Neural cell (in vitro differentiated cells): ENCODE measurements around the gene FRMD4A. TPM values are rescaled to one million over a fixed set of nuclear protein-coding genes. Genes with fewer than 3 reads are reported as not detected.

Experiments used
- H2AFZ ChIP-seq: fragments of 200-600, 300-800 bp; sonication (generic), shearing (Covaris generic); 2 replicates; pipeline ENCODE4 v1.6.0; 2014; ENCODE audit warnings: low read depth, mild to moderate bottlenecking, antibody characterized with exemption, low read length, moderate library complexity
- H3F3A ChIP-seq: fragments of 200-600 bp; shearing (Covaris generic); 2 replicates; pipeline ENCODE4 v1.6.1; 2016; ENCODE audit warnings: mild to moderate bottlenecking, moderate library complexity, mixed read lengths, antibody characterized with exemption, low read length; ENCODE audit not compliant: insufficient read depth, poor library complexity, severe bottlenecking
- H3K27ac ChIP-seq: fragments of 200-600, 300-800 bp; sonication (generic), shearing (Covaris generic); 2 replicates; pipeline ENCODE4 v1.5.1; 2014; ENCODE audit warnings: mild to moderate bottlenecking, low read length, moderate library complexity
- H3K27me3 ChIP-seq: fragments of 300-800, 200-600 bp; sonication (generic), shearing (Covaris generic); 2 replicates; pipeline ENCODE4 v1.6.0; 2014; ENCODE audit warnings: mild to moderate bottlenecking, low read depth, low read length, moderate library complexity; ENCODE audit not compliant: insufficient read depth
- H3K36me3 ChIP-seq: fragments of 300-800, 200-600 bp; sonication (generic), shearing (Covaris generic); 2 replicates; pipeline ENCODE4 v1.5.1; 2014; ENCODE audit warnings: mild to moderate bottlenecking, antibody characterized with exemption, low read length, moderate library complexity; ENCODE audit not compliant: insufficient read depth
- H3K4me2 ChIP-seq: fragments of 300-800, 200-600 bp; sonication (generic), shearing (Covaris generic); 2 replicates; pipeline ENCODE4 v1.6.0; 2014; ENCODE audit warnings: mild to moderate bottlenecking, low read length
- H3K4me3 ChIP-seq: fragments of 300-800, 200-600 bp; sonication (generic), shearing (Covaris generic); 2 replicates; pipeline ENCODE4 v1.5.1; 2014; ENCODE audit warnings: mild to moderate bottlenecking, low read length, moderate library complexity
- H3K79me2 ChIP-seq: fragments of 200-600 bp; shearing (Covaris generic); replicated peaks from 2 replicates; pipeline ENCODE4 v1.6.0; 2014; ENCODE audit warnings: mild to moderate bottlenecking, low read length, moderate library complexity; ENCODE audit not compliant: insufficient read depth
- H3K9ac ChIP-seq: fragments of 300-800, 200-600 bp; sonication (generic), shearing (Covaris generic); 2 replicates; pipeline ENCODE4 v1.6.1; 2016; ENCODE audit warnings: mild to moderate bottlenecking, low read length, mixed read lengths
- H3K9me2 ChIP-seq: fragments of 200-600 bp; shearing (Covaris generic); 2 replicates; pipeline ENCODE4 v1.6.1; 2016; ENCODE audit warnings: mild to moderate bottlenecking, low read length, mixed read lengths; ENCODE audit not compliant: insufficient read depth
- H3K9me3 ChIP-seq: fragments of 200-600, 300-800 bp; sonication (generic), shearing (Covaris generic); 2 replicates; pipeline ENCODE4 v1.6.1; 2016; ENCODE audit warnings: mild to moderate bottlenecking, mixed run types, low read length, moderate library complexity, mixed read lengths
- H4K20me1 ChIP-seq: fragments of 200-600 bp; shearing (Covaris generic); 2 replicates; pipeline ENCODE4 v1.6.1; 2016; ENCODE audit warnings: mild to moderate bottlenecking, mixed run types; ENCODE audit not compliant: insufficient read depth
- CTCF ChIP-seq: fragments of 450-650 bp; IDR thresholded peaks from 2 replicates; pipeline ENCODE4 v1.5.1; 2014; ENCODE audit warnings: antibody characterized with exemption, mild to moderate bottlenecking, moderate library complexity; ENCODE audit not compliant: poor library complexity, severe bottlenecking
- EP300 ChIP-seq: fragments of 450-650 bp; conservative IDR thresholded peaks from 2 replicates; pipeline ENCODE4 v1.6.1; 2014; ENCODE audit warnings: antibody characterized with exemption, mild to moderate bottlenecking, moderate library complexity; ENCODE audit not compliant: poor library complexity, severe bottlenecking
- EZH2 ChIP-seq: fragments of 200-600, 300-800 bp; shearing (Covaris generic), sonication (generic); IDR thresholded peaks from 2 replicates; pipeline ENCODE4 v1.6.1; 2014; ENCODE audit warnings: antibody characterized with exemption, low read length, borderline replicate concordance, mild to moderate bottlenecking; ENCODE audit not compliant: insufficient read depth, poor library complexity, severe bottlenecking
- MXI1 ChIP-seq: fragments of 450-650 bp; conservative IDR thresholded peaks from 2 replicates; pipeline ENCODE4 v1.6.1; 2014; ENCODE audit warnings: antibody characterized with exemption, mild to moderate bottlenecking; ENCODE audit not compliant: poor library complexity, severe bottlenecking
- POLR2AphosphoS5 ChIP-seq: IDR thresholded peaks from 2 replicates; pipeline ENCODE4 v1.6.1; 2012
- RAD21 ChIP-seq: fragments of 450-650 bp; conservative IDR thresholded peaks from 2 replicates; pipeline ENCODE4 v1.6.1; 2014; ENCODE audit warnings: antibody characterized with exemption, mild to moderate bottlenecking, moderate library complexity
- REST ChIP-seq: IDR thresholded peaks from 2 replicates; pipeline ENCODE4 v1.6.1; 2012; ENCODE audit warnings: borderline replicate concordance
- SMC3 ChIP-seq: fragments of 450-650 bp; conservative IDR thresholded peaks from 2 replicates; pipeline ENCODE4 v1.6.1; 2014; ENCODE audit warnings: antibody characterized with exemption, mild to moderate bottlenecking, moderate library complexity; ENCODE audit not compliant: poor library complexity
- TAF1 ChIP-seq: IDR thresholded peaks from 2 replicates; pipeline ENCODE4 v1.6.1; 2012; ENCODE audit warnings: low read depth
- polyA plus RNA-seq: library from polyadenylated mRNA; depleted of rRNA; stranded (reverse); fragments of >200 nt; gene quantifications from 2 replicates; pipeline ENCODE4 v1.2.3, GENCODE V29; 2014

Gene FRMD4A
- polyA plus RNA-seq, 1 donor from 2014 or later, result 36.5 TPM

- H3K9me2 ChIP-seq, result no peaks in the 10 kb centered on the region
Measured at GRCh38 chr10:13612654-13613373, 717.9 kb downstream of the FRMD4A start.

More at GRCh38 chr10:13612654-13613373, 717.9 kb downstream of the FRMD4A start:
- no peak overlapping the region for H3K4me2 ChIP-seq
- no peaks in the 10 kb centered on the region for H3K9me3 ChIP-seq
- H3K79me2 ChIP-seq, result no peaks in the 10 kb centered on the region
- no peak overlapping the region for H3K4me3 ChIP-seq
- no peaks in the 10 kb centered on the region for H3K27me3 ChIP-seq
- no peaks in the 10 kb centered on the region for H3F3A ChIP-seq
- no peak for TF ChIP-seq EZH2
- TF ChIP-seq RAD21, result no peak
- TF ChIP-seq POLR2AphosphoS5, result no peak
- no peak for TF ChIP-seq EP300
- TF ChIP-seq MXI1, result no peak
- no peak for TF ChIP-seq TAF1
- no peak for TF ChIP-seq REST
- no peak for TF ChIP-seq CTCF
- TF ChIP-seq SMC3, result no peak
- no peak overlapping the region for H3K9ac ChIP-seq
- H4K20me1 ChIP-seq, result no peaks in the 10 kb centered on the region
- H2AFZ ChIP-seq, result no peak overlapping the region
- no peak overlapping the region for H3K27ac ChIP-seq
- peaks cover 6% of the 10 kb centered on the region for H3K36me3 ChIP-seq
